Aortic smooth muscle cell (primary cell): ENCODE data around the gene SHANK3. TPM values are rescaled to one million over a fixed set of nuclear protein-coding genes. Genes with fewer than 3 reads are reported as not detected.

ENCODE experiments used
- total RNA-seq: library from RNA; depleted of rRNA; stranded (reverse); fragments of >200 nt; gene quantifications from 2 replicates; pipeline ENCODE4 v1.2.3, GENCODE V29; 2014

The SHANK3 gene
- total RNA-seq, result 0.62 and 0.79 TPM in 2 replicates

DNA sequence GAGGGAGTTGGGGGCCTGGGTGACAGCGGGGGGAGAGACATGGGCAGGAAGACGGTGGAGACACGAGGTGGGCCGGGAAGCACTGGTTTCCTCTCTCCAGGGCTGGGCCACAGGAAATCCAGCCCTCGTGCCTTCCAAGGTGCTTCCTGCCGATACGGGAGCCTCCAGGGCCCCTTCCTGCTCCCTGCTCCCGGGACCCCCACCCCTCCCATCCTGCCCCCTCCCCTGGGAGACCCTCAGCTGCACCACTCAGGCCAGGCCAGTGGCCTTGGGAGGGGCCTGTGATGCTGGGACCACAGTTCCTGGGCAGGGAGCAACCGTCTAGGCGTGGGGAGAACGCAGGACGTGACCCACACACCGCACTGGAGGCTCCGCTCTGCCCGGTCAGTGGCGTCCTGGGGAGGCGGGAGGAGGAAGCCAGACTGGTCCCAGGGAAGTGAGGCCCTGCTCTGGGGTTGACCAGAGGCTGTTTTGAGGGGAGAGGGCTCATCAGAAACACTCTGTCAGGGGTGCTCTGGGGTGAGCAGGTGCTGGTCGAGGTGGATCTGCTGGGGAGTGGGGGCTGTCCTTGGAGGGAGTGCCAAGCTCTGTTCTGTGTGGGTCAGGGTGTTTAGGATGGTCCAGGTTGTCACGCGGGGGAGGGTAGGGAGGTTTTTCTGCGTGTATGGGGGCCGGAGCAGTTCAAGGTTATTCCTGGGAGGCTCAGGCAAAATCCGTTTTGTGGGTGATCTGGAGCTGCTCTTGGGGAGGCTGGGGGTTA lies at the start of gene SHANK3:
Gene SHANK3 (plus strand): TSS at position 353 of the 760 bp plus-strand sequence.

DNA sequence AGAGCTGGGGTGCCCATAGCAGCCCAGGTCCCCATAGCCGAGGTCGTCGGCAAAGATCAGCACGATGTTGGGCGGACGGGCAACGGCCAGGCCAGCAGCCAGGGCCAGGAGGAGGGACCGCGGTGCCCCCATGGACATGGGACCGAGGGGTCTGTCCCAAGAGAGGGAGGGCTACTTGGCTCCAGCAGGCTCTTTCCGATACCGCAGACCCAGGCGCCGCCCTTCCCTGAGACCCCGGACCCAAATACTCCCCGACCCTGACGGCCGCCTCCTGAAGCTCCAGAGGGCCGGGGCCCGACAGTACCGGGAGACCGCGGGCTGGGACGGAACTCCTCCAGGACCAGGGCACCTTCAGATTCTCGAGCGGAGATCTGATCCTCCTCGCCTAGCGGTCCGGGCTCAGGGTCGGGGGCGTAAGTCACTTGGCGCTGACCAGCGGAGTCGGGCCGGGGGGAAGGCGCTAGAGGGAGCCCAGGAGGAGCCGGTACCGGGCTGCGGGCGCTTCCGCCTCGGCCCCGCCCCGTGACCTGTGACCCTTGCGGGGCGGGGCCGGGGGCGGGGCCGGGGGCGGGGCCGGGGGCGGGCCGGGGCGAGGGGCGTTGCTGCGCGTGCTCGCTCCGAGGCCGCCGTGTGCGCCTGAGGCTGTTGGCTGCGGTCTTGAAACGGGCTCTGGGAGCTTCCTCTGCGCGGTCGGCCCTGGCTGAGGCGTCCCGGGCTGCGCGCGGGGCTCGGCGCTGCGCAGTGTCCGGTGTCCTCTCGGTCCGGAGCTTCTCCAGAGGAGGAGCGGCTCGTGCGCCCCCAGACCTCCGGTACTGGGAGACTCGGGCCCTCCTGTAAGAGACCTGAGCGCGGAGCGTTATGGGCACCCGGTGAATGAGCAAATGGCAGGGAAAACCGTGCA lies 44.7 kb upstream of the SHANK3 start, which contains the start of gene ARSA:
Gene ARSA (minus strand): TSS at position 511 of the 901 bp plus-strand sequence. CDS start 373 bp downstream, at position 138.

Other genes starting within 250 kb of the SHANK3 start
- gene SBF1, start 197.8 kb upstream of the SHANK3 start, total RNA-seq, result 49.7 and 60.6 TPM in 2 replicates
- gene ADM2, start 191.3 kb upstream of the SHANK3 start, total RNA-seq, result under 0.01 and 0.37 TPM in 2 replicates
- not detected in 2 replicates for gene MIOX, start 186.0 kb upstream of the SHANK3 start, total RNA-seq
- gene LMF2, start 165.1 kb upstream of the SHANK3 start, total RNA-seq, result 24.8 and 29.5 TPM in 2 replicates
- gene NCAPH2, start 164.6 kb upstream of the SHANK3 start, total RNA-seq, result 24.9 and 38.2 TPM in 2 replicates
- gene SCO2, start 147.2 kb upstream of the SHANK3 start, total RNA-seq, result 0.62 and 2.0 TPM in 2 replicates
- gene TYMP, start 142.8 kb upstream of the SHANK3 start, total RNA-seq, result 7.3 and 14.3 TPM in 2 replicates
- gene KLHDC7B, start 126.9 kb upstream of the SHANK3 start, total RNA-seq, result under 0.01 TPM in 1 of 2 replicates, not detected in the other
- 0.79 TPM in 1 of 2 replicates, not detected in the other for gene SYCE3, start 109.9 kb upstream of the SHANK3 start, total RNA-seq
- gene CPT1B, start 94.4 kb upstream of the SHANK3 start, total RNA-seq, result 1.5 and 2.9 TPM in 2 replicates
- gene CHKB, start 90.0 kb upstream of the SHANK3 start, total RNA-seq, result 20.9 and 21.8 TPM in 2 replicates
- 0.12 and 0.13 TPM in 2 replicates for gene MAPK8IP2, start 72.0 kb upstream of the SHANK3 start, total RNA-seq
- gene ARSA, start 44.7 kb upstream of the SHANK3 start, total RNA-seq, result 12.4 and 17.2 TPM in 2 replicates
- gene ACR, start 65.4 kb downstream of the SHANK3 start, total RNA-seq, result not detected in 2 replicates
- gene RABL2B, start 110.8 kb downstream of the SHANK3 start, total RNA-seq, result 6.1 and 6.9 TPM in 2 replicates